T-helper 1 cell treated with Interleukin-12 subunit alpha and Interleukin-12 subunit beta and Interleukin-4 antibody, amounts not matched to agents 30 ng/mL and 1 ng/mL, for 36 hours (primary cell): ENCODE measurements around the gene P2RY12. TPM values are rescaled to one million over a fixed set of nuclear protein-coding genes. Genes with fewer than 3 reads are reported as not detected.

Experiments
- intact Hi-C: fragments of 100-400 bp; cut with micrococcal nuclease; formaldehyde crosslinking; loops from one replicate; pipeline ENCODE4 v1.15.1; 2024
- total RNA-seq: library from RNA; stranded (reverse); gene quantifications from 2 replicates; pipeline ENCODE4 v1.2.3, GENCODE V29; 2022

P2RY12 gene
- total RNA-seq, 1 donor from 2014 or later: not detected

- intact Hi-C loops: no loop called here
Measured at GRCh38 chr3:151307583-151308488, 76.7 kb downstream of the P2RY12 start.

GRCh38 chr3:151307131-151307530 is 77.4 kb downstream of the P2RY12 start:
- intact Hi-C loops: no loop called here

- intact Hi-C loops: no loop called here
Measured at GRCh38 chr3:151306168-151306810, 78.3 kb downstream of the P2RY12 start.

- intact Hi-C loops: loop anchor here (1.0 to 2.0 kb wide), 2 partner anchors 13 to 21 kb away; no protein-coding TSS in a partner anchor
Measured at GRCh38 chr3:151305775-151306151, 78.8 kb downstream of the P2RY12 start.

- intact Hi-C loops: loop anchor here (1.0 to 2.0 kb wide), 2 partner anchors 14 to 21 kb away; no protein-coding TSS in a partner anchor
Measured at GRCh38 chr3:151305060-151305774, 79.3 kb downstream of the P2RY12 start.

GRCh38 chr3:151303751-151304150 is 80.8 kb downstream of the P2RY12 start:
- intact Hi-C loops: loop anchor here (2.0 kb wide), 1 partner anchor 15 kb away; no protein-coding TSS in a partner anchor

- intact Hi-C loops: no loop called here
Measured at GRCh38 chr3:151301787-151302186, 82.8 kb downstream of the P2RY12 start.

- intact Hi-C loops: no loop called here
Measured at GRCh38 chr3:151300539-151300938, 84.0 kb downstream of the P2RY12 start.

GRCh38 chr3:151299006-151299405 is 85.5 kb downstream of the P2RY12 start:
- intact Hi-C loops: no loop called here

GRCh38 chr3:151297429-151297828 is 87.1 kb downstream of the P2RY12 start:
- intact Hi-C loops: no loop called here

GRCh38 chr3:151296226-151296625 is 88.3 kb downstream of the P2RY12 start:
- intact Hi-C loops: no loop called here

- intact Hi-C loops: no loop called here
Measured at GRCh38 chr3:151293127-151293526, 91.4 kb downstream of the P2RY12 start.

GRCh38 chr3:151290673-151291072 is 93.9 kb downstream of the P2RY12 start:
- intact Hi-C loops: loop anchor here (1.0 kb wide), 3 partner anchors 37 to 628 kb away; no protein-coding TSS in a partner anchor

GRCh38 chr3:151289445-151289844 is 95.1 kb downstream of the P2RY12 start:
- intact Hi-C loops: no loop called here

Other genes with a start within 250 kb of the P2RY12 start
- gene GPR171, start 181.5 kb downstream of the P2RY12 start, total RNA-seq: 246 and 257 TPM in 2 replicates
- gene P2RY14, start 106.2 kb downstream of the P2RY12 start, total RNA-seq: 15.9 and 17.8 TPM in 2 replicates
- gene GPR87, start 67.9 kb downstream of the P2RY12 start, total RNA-seq: 0.22 and 0.42 TPM in 2 replicates
- not detected in 2 replicates for gene P2RY13, start 55.2 kb downstream of the P2RY12 start, total RNA-seq
- gene IGSF10, start 76.3 kb upstream of the P2RY12 start, total RNA-seq: not detected in 2 replicates